Panc1 (cell line): ENCODE measurements around the gene C21orf91. TPM values are rescaled to one million over a fixed set of nuclear protein-coding genes. Genes with fewer than 3 reads are reported as not detected.

Experiments used
- ATAC-seq: fragments of 200-7000 bp; cut with Tn5 transposase; 2 replicates; pipeline ENCODE4 v1.9.1; 2020; ENCODE audit warnings: mild to moderate bottlenecking, moderate library complexity
- BruUV-seq: library from RNA; stranded (reverse); fragments of 400-500 nt; replicated peaks from 2 replicates; lab custom pipeline; 2021; lab: Mats Ljungman, UMichigan
- CTCF ChIA-PET: fragments of 300-600 bp; sonication (Branson Sonifier 250); formaldehyde crosslinking; loops from one replicate; lab custom pipeline; 2022; ENCODE audit warnings: antibody characterized with exemption; lab: Charles Lee
- POLR2A ChIA-PET: fragments of 300-600 bp; sonication (Branson Sonifier 250); formaldehyde crosslinking; loops from one replicate; lab custom pipeline; 2022; ENCODE audit warnings: antibody characterized with exemption; lab: Charles Lee
- DNase-seq: peaks from one replicate; pipeline ENCODE4 v3.0.0-alpha.2; 2010; ENCODE audit warnings: low read depth, low spot score
- H3K27ac ChIP-seq: 2 replicates; pipeline ENCODE4 v1.5.1; 2011; ENCODE audit warnings: mild to moderate bottlenecking, low read length, inconsistent platforms
- H3K27me3 ChIP-seq: fragments of 200-500 bp; sonication (Bioruptor generic); 2 replicates; pipeline ENCODE4 v1.6.0; 2014; ENCODE audit warnings: low read length, inconsistent platforms; ENCODE audit not compliant: control insufficient read depth, insufficient read depth
- H3K36me3 ChIP-seq: fragments of 200-500 bp; sonication (Bioruptor generic); 2 replicates; pipeline ENCODE4 v1.5.1; 2014; ENCODE audit warnings: inconsistent platforms, mild to moderate bottlenecking, low read length, moderate library complexity; ENCODE audit not compliant: control insufficient read depth, insufficient read depth
- H3K4me1 ChIP-seq: 2 replicates; pipeline ENCODE4 v1.5.1; 2011; ENCODE audit warnings: inconsistent platforms, mild to moderate bottlenecking, low read length, moderate library complexity; ENCODE audit not compliant: control insufficient read depth, insufficient read depth
- H3K4me3 ChIP-seq, 2 experiments: 2 replicates each; pipeline ENCODE4 v1.5.1; 2011 to 2012; ENCODE audit warnings: low read depth in 2 of 2, low read length in 2 of 2, mild to moderate bottlenecking in 2 of 2, inconsistent platforms in 1 of 2, moderate library complexity in 1 of 2
- H3K9me3 ChIP-seq: fragments of 200-500 bp; sonication (Bioruptor generic); 2 replicates; pipeline ENCODE4 v1.5.1; 2014; ENCODE audit warnings: low read depth, mild to moderate bottlenecking, inconsistent platforms, low read length, moderate library complexity; ENCODE audit not compliant: control insufficient read depth, insufficient read depth
- POLR2AphosphoS5 ChIP-seq: IDR thresholded peaks from 2 replicates; pipeline ENCODE4 v1.6.1; 2012; ENCODE audit warnings: mild to moderate bottlenecking, low read depth, low read length, moderate library complexity
- SIN3A ChIP-seq: IDR thresholded peaks from 2 replicates; pipeline ENCODE4 v1.6.1; 2012; ENCODE audit warnings: low read depth, mild to moderate bottlenecking, low read length, moderate library complexity, borderline replicate concordance; ENCODE audit not compliant: insufficient read depth
- TCF7L2 ChIP-seq: IDR thresholded peaks from 2 replicates; pipeline ENCODE4 v1.6.1; 2011; ENCODE audit warnings: mild to moderate bottlenecking, low read depth, low read length, inconsistent platforms
- in situ Hi-C: cut with HindIII; loops from 2 replicates; pipeline ENCODE4 v1.10.0; 2016; ENCODE audit warnings: low sequenced_read_pairs, low pct_unique_long_range_greater_than_20kb
- intact Hi-C: fragments of 100-400 bp; cut with micrococcal nuclease; formaldehyde crosslinking; loops from one replicate; pipeline ENCODE4 v1.10.0; 2022; ENCODE audit not compliant: unreplicated experiment
- total RNA-seq: library from RNA; stranded (reverse); gene quantifications from one replicate; pipeline ENCODE4 v1.2.1, GENCODE V29; 2021; ENCODE audit not compliant: unreplicated experiment
- TF ChIP-seq, protein P1 (sequence below): fragments of 450-650 bp; IDR thresholded peaks from 2 replicates; pipeline ENCODE4 v1.5.1; 2017; ENCODE audit warnings: mild to moderate bottlenecking
- TF ChIP-seq, protein P2 (sequence below), 2 experiments: IDR thresholded peaks; 2 replicates each; pipeline ENCODE4 v1.6.1; 2011 to 2012; ENCODE audit warnings: low read depth in 2 of 2, control low read depth in 1 of 2, low read length in 1 of 2, mild to moderate bottlenecking in 1 of 2, moderate library complexity in 1 of 2; ENCODE audit not compliant: insufficient read depth in 1 of 2

C21orf91 gene
- total RNA-seq, 1 experiment from 2014 or later = 13.3 TPM

GRCh38 chr21:17805966-17806365 lies 13.2 kb downstream of the C21orf91 start:
- intact Hi-C loops (no loop called here), in situ Hi-C loops (no loop called here)
- Histone ChIP-seq H3K27ac (no peak overlapping the region), H3K9me3 (no peaks in the 10 kb centered on the region), H3K4me3 (no peak overlapping the region), H3K4me1 (no peaks in the 10 kb centered on the region), H3K36me3 (no peaks in the 10 kb centered on the region; the same call in 1 of the 2 replicates), H3K27me3 (no peaks in the 10 kb centered on the region)
- DNase-seq (no peak), ATAC-seq (no peak)
- CTCF ChIA-PET = no interaction called here
- BruUV-seq = no TSS peak
- POLR2A ChIA-PET = no interaction called here
- TF ChIP-seq, protein P1, sequence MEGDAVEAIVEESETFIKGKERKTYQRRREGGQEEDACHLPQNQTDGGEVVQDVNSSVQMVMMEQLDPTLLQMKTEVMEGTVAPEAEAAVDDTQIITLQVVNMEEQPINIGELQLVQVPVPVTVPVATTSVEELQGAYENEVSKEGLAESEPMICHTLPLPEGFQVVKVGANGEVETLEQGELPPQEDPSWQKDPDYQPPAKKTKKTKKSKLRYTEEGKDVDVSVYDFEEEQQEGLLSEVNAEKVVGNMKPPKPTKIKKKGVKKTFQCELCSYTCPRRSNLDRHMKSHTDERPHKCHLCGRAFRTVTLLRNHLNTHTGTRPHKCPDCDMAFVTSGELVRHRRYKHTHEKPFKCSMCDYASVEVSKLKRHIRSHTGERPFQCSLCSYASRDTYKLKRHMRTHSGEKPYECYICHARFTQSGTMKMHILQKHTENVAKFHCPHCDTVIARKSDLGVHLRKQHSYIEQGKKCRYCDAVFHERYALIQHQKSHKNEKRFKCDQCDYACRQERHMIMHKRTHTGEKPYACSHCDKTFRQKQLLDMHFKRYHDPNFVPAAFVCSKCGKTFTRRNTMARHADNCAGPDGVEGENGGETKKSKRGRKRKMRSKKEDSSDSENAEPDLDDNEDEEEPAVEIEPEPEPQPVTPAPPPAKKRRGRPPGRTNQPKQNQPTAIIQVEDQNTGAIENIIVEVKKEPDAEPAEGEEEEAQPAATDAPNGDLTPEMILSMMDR = no peak
- TF ChIP-seq SIN3A (no peak), TCF7L2 (no peak), POLR2AphosphoS5 (no peak)
- TF ChIP-seq, protein P2, sequence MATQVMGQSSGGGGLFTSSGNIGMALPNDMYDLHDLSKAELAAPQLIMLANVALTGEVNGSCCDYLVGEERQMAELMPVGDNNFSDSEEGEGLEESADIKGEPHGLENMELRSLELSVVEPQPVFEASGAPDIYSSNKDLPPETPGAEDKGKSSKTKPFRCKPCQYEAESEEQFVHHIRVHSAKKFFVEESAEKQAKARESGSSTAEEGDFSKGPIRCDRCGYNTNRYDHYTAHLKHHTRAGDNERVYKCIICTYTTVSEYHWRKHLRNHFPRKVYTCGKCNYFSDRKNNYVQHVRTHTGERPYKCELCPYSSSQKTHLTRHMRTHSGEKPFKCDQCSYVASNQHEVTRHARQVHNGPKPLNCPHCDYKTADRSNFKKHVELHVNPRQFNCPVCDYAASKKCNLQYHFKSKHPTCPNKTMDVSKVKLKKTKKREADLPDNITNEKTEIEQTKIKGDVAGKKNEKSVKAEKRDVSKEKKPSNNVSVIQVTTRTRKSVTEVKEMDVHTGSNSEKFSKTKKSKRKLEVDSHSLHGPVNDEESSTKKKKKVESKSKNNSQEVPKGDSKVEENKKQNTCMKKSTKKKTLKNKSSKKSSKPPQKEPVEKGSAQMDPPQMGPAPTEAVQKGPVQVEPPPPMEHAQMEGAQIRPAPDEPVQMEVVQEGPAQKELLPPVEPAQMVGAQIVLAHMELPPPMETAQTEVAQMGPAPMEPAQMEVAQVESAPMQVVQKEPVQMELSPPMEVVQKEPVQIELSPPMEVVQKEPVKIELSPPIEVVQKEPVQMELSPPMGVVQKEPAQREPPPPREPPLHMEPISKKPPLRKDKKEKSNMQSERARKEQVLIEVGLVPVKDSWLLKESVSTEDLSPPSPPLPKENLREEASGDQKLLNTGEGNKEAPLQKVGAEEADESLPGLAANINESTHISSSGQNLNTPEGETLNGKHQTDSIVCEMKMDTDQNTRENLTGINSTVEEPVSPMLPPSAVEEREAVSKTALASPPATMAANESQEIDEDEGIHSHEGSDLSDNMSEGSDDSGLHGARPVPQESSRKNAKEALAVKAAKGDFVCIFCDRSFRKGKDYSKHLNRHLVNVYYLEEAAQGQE (IDR thresholded peaks at IDR 0.05; ENCODE audit: insufficient read depth in 1 of 2, low read depth in 2 of 2, low read length in 1 of 2) = no peak

GRCh38 chr21:17803536-17803935 lies 15.6 kb downstream of the C21orf91 start:
- in situ Hi-C loops (no loop called here), intact Hi-C loops (no loop called here)
- POLR2A ChIA-PET = no interaction called here
- ATAC-seq (no peak), DNase-seq (no peak)
- Histone ChIP-seq H3K36me3 (no peaks in the 10 kb centered on the region; the same call in 1 of the 2 replicates), H3K9me3 (no peaks in the 10 kb centered on the region), H3K27me3 (no peaks in the 10 kb centered on the region), H3K4me3 (no peak overlapping the region), H3K27ac (no peak overlapping the region), H3K4me1 (no peaks in the 10 kb centered on the region)
- TF ChIP-seq, protein P1 = no peak
- TF ChIP-seq, protein P2 (IDR thresholded peaks at IDR 0.05; ENCODE audit: insufficient read depth in 1 of 2, low read depth in 2 of 2, low read length in 1 of 2) = no peak
- no peak for TF ChIP-seq POLR2AphosphoS5
- TF ChIP-seq TCF7L2 = no peak
- TF ChIP-seq SIN3A = no peak
- no TSS peak for BruUV-seq
- CTCF ChIA-PET = no interaction called here
